ENCODE data around the gene NHSL2.

The NHSL2 gene

DNA sequence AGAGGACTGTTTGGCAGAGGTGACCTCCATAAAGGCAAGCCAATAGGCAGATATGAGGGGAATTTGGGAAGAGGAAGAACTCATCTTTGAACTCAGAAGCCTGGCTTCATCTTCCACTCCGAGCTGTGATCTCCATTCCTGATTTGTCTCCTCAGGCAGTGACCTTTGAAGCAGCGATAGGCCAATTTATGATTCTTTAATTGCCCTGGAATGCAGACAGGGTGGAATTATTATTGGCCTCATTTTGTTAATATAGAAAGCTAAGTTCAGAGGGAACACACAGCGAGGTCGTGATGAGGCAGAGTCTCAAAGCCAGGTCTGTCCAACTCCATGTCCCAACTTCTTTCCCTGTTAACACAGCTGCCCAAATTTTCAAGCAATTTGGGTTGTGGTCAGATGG lies 204.2 kb downstream of the NHSL2 start:
- no peak for DNase-seq

DNA sequence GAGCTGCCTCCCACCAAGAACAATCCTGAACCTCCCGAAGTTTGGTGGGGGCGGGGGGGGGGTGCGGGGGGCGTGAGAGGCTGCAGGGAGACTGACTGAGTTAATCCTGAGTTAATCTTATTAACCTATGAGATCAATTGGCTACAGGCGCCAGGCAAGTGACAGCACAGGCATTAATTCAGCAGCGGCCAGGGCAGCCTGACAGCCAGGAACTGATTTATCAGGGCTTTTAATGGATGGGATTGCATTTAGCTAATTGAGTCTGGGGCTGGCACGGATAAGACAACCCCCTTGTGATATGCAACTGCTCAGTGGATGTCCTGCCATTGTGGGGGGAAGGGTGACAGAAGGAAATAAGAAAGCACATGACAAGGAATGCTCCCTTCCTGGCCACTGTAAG lies 204.7 kb downstream of the NHSL2 start:
- DNase-seq: no peak

DNA sequence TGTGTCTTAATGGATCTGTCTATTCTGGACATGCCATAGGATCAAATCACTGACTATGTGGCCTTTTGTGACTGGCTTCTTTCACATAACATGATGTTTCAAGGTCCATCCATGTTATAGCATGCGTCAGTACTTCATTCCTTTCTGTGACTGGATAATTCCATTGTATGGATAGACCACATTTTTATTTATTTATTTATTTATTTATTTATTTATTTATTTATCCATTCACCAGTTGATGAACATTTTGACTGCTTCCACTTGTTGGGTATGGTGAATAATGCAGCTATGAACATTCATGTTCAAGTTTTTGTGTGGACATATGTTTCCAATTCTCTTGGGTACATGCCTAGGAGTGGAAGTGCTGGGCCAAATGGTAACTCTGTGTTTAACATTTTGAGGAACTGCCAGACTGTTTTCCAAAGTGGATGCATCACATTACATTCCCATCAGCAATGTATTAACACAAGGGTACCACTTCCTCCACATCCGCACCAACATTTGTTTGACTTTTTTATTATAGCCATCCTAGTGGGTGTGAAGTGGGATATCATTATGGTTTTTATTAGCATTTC lies 207.1 kb downstream of the NHSL2 start:
- no peak for DNase-seq

GRCh38 chrX:72120837-72121236 lies 210.2 kb downstream of the NHSL2 start:
- peak; percentile 74 for DNase-seq

- peak; percentile 55 for DNase-seq
Measured at GRCh38 chrX:72121383-72121782, 210.7 kb downstream of the NHSL2 start.

DNA sequence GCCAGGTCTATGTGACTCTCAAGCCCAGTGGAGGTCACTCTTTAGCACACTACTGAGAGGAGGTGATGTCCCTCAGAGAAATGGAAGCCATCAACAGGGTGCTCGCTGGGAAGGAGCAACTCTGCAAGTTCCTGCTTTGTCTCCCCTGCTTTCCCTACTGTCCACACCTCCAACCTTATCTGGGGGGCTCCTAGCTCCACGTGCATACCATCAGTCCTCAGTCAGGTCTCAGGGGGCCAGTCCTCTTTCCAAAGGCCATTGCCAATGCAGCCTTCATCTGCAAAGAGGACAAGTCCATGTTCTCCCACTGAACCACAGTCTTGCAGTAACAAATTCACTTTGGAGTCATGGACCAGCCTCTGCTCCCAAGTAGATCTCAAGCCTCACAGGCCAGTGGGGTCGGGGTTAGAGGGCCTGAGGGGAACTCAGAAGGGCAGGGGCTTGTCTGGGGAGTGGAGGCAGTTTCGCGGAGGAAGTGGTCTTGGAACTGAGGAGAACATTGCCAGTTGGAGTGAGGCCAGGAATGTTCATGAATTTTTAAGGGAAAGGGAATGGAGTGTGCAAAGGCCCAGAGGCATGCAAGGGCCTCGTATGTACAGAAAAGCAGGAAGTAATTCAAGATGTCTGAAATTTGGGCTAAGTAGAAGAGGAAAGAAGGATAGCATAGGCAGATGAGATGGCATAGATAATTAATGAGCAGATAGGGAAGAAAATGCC lies 212.1 kb downstream of the NHSL2 start:
- DNase-seq: no peak

DNA sequence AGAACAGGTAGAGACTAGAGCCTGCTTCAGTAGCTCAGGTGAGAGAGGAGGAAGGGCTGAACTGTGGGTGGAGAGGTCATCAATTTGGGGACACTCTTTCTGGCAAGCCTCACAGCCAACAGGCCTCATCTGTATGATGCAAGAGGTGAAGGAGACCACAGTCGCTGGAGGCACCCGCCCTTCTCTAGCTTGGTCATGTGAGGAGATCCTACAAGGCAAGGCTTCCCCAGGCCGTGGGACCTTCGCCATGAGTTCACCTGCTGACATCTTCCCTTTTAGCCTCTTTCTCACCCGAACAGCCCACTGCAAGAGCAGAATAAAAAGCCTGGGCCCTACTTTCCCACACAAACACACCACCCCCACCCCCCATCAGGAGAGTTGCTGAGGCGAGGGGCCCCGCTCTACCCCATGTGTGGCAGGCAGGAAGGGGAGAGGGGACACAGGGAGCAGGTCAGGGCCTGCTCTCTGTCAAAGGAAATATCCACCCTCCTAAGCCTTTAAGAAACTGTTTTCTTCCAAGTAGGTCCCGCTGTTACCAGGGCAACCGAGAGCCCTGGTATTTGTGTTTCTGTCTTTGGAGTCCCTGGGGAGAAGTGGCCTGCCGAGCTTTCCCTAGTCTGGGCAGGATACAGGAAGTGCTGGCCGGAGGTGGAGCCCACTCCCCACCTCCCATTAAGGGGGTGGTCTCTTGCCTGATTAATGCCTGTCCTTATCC lies 213.0 kb downstream of the NHSL2 start:
- DNase-seq: no peak

GRCh38 chrX:72124540-72125201 lies 214.0 kb downstream of the NHSL2 start:
- DNase-seq: no peak

DNA sequence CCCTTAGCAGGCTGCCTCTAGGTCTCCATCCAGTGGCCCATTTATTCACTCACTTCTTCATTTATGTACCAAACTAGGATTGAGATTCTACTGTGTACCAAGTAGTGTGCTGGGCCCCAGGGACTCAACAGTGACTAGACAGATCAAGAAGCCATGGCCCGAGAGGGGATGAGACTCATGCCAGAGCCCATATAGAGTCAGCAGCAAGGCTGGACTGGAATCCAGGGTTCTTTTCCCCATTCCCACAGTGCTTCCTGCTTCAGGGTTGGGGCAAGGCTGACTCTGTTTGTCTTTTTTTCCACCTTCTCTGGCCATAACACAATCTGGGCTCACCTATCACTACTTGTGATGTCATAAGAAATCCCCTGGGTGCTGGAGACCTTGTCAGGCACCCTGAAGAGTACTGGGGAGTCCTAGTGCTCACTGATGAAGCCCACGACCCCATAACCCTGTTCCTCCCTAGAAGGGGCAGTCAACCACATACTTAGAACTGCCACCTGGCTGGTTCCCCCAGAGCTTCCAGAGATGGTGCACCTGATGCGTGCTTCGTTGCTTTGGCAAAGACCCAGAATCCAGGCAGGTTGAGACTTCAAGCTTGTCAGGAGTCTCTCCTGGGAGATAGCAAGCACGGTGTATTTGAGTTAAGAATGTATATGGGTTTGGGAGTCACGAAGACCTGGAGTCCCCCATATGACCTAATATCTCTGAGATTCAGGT lies 214.8 kb downstream of the NHSL2 start:
- DNase-seq: no peak

DNA sequence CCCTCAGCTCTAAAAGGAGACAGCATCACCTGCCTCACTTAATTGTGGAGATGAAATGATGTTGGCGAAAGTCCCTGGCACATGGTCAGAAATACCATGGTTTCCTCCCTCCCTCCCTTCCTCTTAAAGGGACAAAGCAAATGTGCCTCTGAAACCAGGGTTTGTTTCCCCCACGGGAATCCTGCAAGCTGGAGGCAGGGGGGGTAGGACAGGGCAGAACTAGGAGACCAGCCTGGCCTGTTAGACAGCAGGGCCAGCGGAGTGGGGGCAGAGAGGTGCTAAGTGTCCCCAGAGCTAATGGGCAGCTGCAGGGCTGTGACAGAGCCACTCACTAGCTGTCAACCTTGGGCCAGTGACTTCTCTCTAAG lies 215.4 kb downstream of the NHSL2 start:
- no peak for DNase-seq

DNA sequence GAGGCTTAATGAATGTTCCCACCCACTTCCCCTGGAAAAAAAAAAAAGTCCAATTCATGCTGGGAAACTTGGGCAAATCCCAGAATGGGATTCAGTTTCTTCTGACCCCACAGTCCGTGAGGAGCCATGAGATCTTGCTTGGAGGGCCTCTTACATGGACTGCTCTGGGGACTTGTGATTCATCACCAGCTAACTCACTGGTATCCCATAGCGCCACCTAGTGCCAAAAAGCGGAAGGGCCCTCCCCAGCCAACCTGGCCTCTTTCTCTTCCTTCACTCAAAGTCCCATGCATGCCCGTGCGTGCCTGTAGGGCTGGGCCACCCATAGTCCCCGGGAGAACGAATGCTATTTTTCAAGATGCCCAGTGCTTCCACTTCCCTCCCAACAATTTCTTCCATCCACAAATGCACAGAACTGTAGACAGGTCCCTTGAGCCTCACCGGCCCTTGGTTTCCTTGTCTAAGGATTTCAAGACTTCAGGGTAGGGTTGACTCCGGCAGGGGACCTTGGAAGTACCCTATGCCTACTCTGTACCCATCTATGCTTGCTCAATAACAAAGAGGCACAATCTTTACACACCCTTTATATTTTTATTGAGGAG lies 216.0 kb downstream of the NHSL2 start:
- DNase-seq: peak; percentile 50

- no peak for DNase-seq
Measured at GRCh38 chrX:72127332-72127731, 216.7 kb downstream of the NHSL2 start.

GRCh38 chrX:72128183-72128834 lies 217.7 kb downstream of the NHSL2 start:
- DNase-seq: no peak

- DNase-seq: no peak
Measured at GRCh38 chrX:72128881-72129280, 218.2 kb downstream of the NHSL2 start.

- DNase-seq: no peak
Measured at GRCh38 chrX:72129661-72130060, 219.0 kb downstream of the NHSL2 start.

DNA sequence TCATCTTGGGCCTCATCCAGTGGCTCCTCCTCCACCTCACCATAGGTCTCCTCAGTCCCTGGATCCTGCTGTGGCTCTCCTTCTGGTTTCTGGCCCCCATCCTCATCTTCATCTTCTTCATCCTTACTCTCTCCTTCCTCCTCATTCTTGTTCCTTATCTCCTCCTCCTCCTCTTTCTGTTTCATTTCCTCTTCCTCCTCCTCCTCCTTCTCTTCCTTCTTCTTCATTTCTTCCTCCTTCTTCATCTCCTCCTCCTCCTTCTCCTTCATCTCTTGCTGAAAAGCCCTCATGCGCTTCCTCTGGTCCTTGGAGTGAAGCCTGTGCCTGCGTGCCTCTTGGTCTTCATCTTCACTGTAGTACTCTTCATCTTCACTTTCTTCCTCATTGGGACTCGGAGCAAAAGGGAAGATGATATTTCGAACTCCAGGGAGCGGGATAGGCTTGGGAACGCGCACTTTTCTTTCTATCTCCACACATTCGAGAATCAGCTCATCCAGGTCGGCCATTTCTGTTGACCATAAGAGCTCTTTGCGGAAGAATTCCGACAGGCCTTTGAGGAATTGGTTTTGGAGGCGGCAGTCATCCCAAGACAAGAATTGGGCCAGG lies 219.6 kb downstream of the NHSL2 start:
- DNase-seq: no peak

DNA sequence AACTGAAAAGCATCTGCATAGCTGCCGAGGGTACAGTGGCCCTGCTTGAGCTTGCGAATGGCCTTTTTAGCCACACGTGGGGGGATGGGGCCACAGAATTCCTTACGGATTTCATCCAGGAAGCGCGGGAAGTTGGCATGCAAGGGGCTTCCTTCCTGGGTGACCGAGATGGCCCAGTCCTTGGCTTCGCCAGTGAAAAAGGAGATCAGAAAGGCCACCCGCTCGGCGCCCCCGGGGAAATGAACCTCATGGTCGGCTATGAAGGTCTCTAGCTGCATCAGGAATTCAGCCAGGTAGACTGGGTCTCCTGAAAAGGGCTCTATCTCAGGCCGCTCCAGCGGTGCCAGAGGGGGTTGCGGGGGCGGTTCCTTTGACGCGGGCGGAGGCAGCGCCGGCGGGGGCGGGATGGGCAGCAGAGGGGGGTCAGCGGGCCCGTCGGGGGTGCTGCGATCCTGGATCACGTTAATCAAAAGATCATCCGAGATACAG lies 220.2 kb downstream of the NHSL2 start:
- no peak for DNase-seq

- DNase-seq: peak; percentile 72
Measured at GRCh38 chrX:72131317-72132294, 221.0 kb downstream of the NHSL2 start, which contains the start of gene RTL5. Gene RTL5 (minus strand): TSS chrX:72131915.

GRCh38 chrX:72132456-72132855 lies 221.8 kb downstream of the NHSL2 start:
- DNase-seq: no peak
